Temporal lobe (tissue), 2 donors: Measurements from ENCODE around the gene C1QTNF2. TPM values are rescaled to one million over a fixed set of nuclear protein-coding genes. Genes with fewer than 3 reads are reported as not detected.

ENCODE experiments used
- small RNA-seq: library from RNA; depleted of rRNA; stranded (forward); fragments of <200 nt; gene quantifications from one replicate; pipeline ENCODE3, GENCODE V24; 2014; ENCODE audit warnings: low replicate concordance
- total RNA-seq: library from RNA; depleted of rRNA; stranded (reverse); fragments of >200 nt; gene quantifications from one replicate; pipeline ENCODE4 v1.2.3, GENCODE V29; 2014

The C1QTNF2 gene
- total RNA-seq, 1 donor from 2014 or later: 1.7 TPM

Small RNAs within 50 kb of the gene (small RNA-seq; reads per million reads assigned to genes)
- not detected for gene AC112191.3

Other genes starting within 250 kb of the C1QTNF2 start
- 2.2 TPM for gene FABP6, start 141.1 kb downstream of the C1QTNF2 start, total RNA-seq
- gene CCNJL, start 58.1 kb downstream of the C1QTNF2 start, total RNA-seq: 2.2 TPM
- 21.1 TPM for gene FAM200C, start 29.4 kb upstream of the C1QTNF2 start, total RNA-seq
- gene SLU7, start 48.5 kb upstream of the C1QTNF2 start, total RNA-seq: 56.5 TPM
- 14.8 TPM for gene PTTG1, start 51.2 kb upstream of the C1QTNF2 start, total RNA-seq